Lung (tissue), 12 donors: ENCODE measurements around the gene RALGAPA1. TPM values are rescaled to one million over a fixed set of nuclear protein-coding genes. Genes with fewer than 3 reads are reported as not detected.
"Not testable (repeated sequence)": the region's sequence is repeated elsewhere in the genome, so short reads cannot be mapped to it uniquely, and the experiment has no call there.

Experiments
- ATAC-seq: fragments of 200-7000 bp; cut with Tn5 transposase; one replicate; pipeline ENCODE4 v1.9.1; 2020; ENCODE audit warnings: moderate number of reproducible peaks; ENCODE audit not compliant: insufficient read depth, low FRiP score
- DNase-seq, 3 donors: peaks; one replicate each; pipeline ENCODE4 v3.0.0-alpha.2; 2013 to 2017
- H3K27ac ChIP-seq, 2 donors: one replicate each; pipeline ENCODE4 v1.5.1; 2013; ENCODE audit warnings: mild to moderate bottlenecking in 2 of 2, moderate library complexity in 2 of 2, control low read depth in 1 of 2, inconsistent platforms in 1 of 2, low read depth in 1 of 2, low read length in 1 of 2
- H3K27me3 ChIP-seq, 3 donors: one replicate each; pipeline ENCODE4 v1.5.1; 2013; ENCODE audit warnings: low read length in 2 of 3; ENCODE audit not compliant: control insufficient read depth in 3 of 3, insufficient read depth in 3 of 3
- H3K36me3 ChIP-seq, 4 donors: one replicate each; pipeline ENCODE4 v1.5.1; 2013; ENCODE audit warnings: low read length in 4 of 4, mild to moderate bottlenecking in 1 of 4, moderate library complexity in 1 of 4; ENCODE audit not compliant: control insufficient read depth in 4 of 4, insufficient read depth in 4 of 4
- H3K4me1 ChIP-seq, 5 donors: one replicate each; pipeline ENCODE4 v1.5.1; 2013; ENCODE audit warnings: low read length in 5 of 5, mild to moderate bottlenecking in 2 of 5, moderate library complexity in 1 of 5; ENCODE audit not compliant: control insufficient read depth in 5 of 5, insufficient read depth in 5 of 5
- H3K4me3 ChIP-seq: one replicate; pipeline ENCODE4 v1.5.1; 2013; ENCODE audit warnings: mild to moderate bottlenecking, control low read depth, moderate library complexity
- H3K9ac ChIP-seq, 2 donors: one replicate each; pipeline ENCODE4 v1.5.1; 2013; ENCODE audit warnings: low read length in 2 of 2, control low read depth in 1 of 2; ENCODE audit not compliant: insufficient read depth in 1 of 2
- H3K9me3 ChIP-seq, 4 donors: one replicate each; pipeline ENCODE4 v1.5.1; 2013; ENCODE audit warnings: low read length in 3 of 4, mild to moderate bottlenecking in 1 of 4, moderate library complexity in 1 of 4; ENCODE audit not compliant: control insufficient read depth in 4 of 4, insufficient read depth in 3 of 4
- CTCF ChIP-seq: IDR thresholded peaks from 2 replicates; pipeline ENCODE4 v1.5.1; 2012; ENCODE audit warnings: mild to moderate bottlenecking; ENCODE audit errors: control extremely low read depth, extremely low read depth
- WGBS, 2 donors: extraction: QIAGEN DNeasy Blood & Tissue Kit; methylation state at CpG; one replicate each; pipeline ENCODE4 v1.1.7; 2013; 5-methylcytosine and 5-hydroxymethylcytosine counted together
- polyA plus RNA-seq, 2 donors: library from polyadenylated mRNA; stranded (reverse); fragments of 200-250 nt; gene quantifications; one replicate each; pipeline ENCODE4 v1.2.1, GENCODE V29; 2013
- total RNA-seq, 2 donors: library from RNA; depleted of rRNA in 1 of 2; stranded (reverse); fragments of >200 nt in 1 of 2; gene quantifications; one replicate each; pipeline ENCODE4 v1.2.1, GENCODE V29; 2014 to 2021
- donor health status: control.
- donor health status: control.
- donor health status: Bipolar disorder and iron deficiency.
- donor health status: healthy.
- donor health status: DM: yes; HTN: yes; CAD: no.

Gene RALGAPA1
- total and polyA plus RNA-seq, 4 donors = 9.4 to 188 (median 44.9) TPM

- DNase-seq (no peak), ATAC-seq (no peak)
- 98 to 100% methylated on average over 3 of the region's 3 CpGs for WGBS, 2 donors
- H3K27ac ChIP-seq = no peak overlapping the region
- peaks cover 0 to 4% (median 0%) of the 10 kb centered on the region in 4 donors for H3K9me3 ChIP-seq
- H3K9ac ChIP-seq = no peak overlapping the region
- peaks cover 0 to 2% (median 0%) of the 10 kb centered on the region in 4 donors for H3K36me3 ChIP-seq
- no peaks in the 10 kb centered on the region for H3K4me1 ChIP-seq
- H3K4me3 ChIP-seq = no peak overlapping the region
- no peaks in the 10 kb centered on the region for H3K27me3 ChIP-seq
- TF ChIP-seq CTCF = no peak
These were observed 191.6 kb downstream of the RALGAPA1 start for GRCh38 chr14:35617500-35617899.

DNA sequence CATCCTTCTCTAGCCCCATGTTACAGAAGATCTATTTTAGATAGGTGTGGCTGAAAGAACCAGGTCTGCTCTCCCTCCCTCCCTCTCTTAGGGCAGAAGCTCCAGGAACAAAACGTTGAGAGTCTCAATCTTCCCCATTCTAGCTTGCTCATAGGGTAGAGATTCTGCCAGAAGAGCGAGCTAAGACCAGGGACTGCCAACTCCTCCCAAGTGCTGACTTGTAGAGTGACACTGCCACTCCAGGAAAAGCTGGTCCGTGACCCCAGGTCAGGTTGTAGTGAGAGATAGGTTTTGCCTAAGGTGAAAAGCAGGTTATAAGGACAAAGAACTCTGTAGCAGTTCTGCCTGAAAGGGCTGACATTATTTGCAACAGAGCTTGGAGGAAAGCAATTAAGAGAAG lies 201.7 kb downstream of the RALGAPA1 start:
- no peak overlapping the region for H3K9ac ChIP-seq
- peaks cover 2 to 16% (median 7%) of the 10 kb centered on the region in 4 donors for H3K36me3 ChIP-seq
- no peak overlapping the region for H3K4me3 ChIP-seq
- H3K9me3 ChIP-seq = no peaks in the 10 kb centered on the region
- 79 to 86% methylated on average over 3 of the region's 3 CpGs for WGBS, 2 donors
- H3K4me1 ChIP-seq = peaks cover 0 to 3% (median 0%) of the 10 kb centered on the region in 5 donors
- DNase-seq = no peak
- TF ChIP-seq CTCF = no peak
- ATAC-seq = no peak
- H3K27me3 ChIP-seq = no peaks in the 10 kb centered on the region
- no peak overlapping the region for H3K27ac ChIP-seq

DNA sequence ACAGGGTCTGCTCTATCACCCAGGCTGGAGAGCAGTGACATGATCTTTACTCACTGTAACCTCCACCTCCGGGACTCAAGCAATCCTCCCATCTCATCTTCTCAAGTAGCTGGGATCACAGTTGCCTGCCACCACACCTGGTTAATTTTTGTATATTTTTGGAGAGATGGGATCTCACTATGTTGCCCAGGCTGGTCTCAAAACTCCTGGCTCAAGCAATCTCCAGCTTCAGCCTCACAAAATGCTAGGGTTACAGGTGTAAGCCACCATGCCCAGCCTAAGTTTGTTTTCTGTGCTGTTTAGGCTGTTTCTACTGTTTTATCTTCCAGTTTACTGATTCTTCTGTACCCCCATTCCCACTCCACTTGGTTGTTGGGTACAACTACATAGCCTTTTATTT lies 208.8 kb downstream of the RALGAPA1 start:
- Histone ChIP-seq H3K27ac (no peak overlapping the region), H3K9me3 (no peaks in the 10 kb centered on the region), H3K4me1 (no peaks in the 10 kb centered on the region), H3K4me3 (no peak overlapping the region), H3K9ac (no peak overlapping the region), H3K27me3 (no peaks in the 10 kb centered on the region), H3K36me3 (peaks cover 8 to 29% (median 15%) of the 10 kb centered on the region in 4 donors)
- no peak for ATAC-seq
- TF ChIP-seq CTCF = no peak
- 99 to 100% methylated on average over 1 of the region's 1 CpG for whole genome bisulfite sequencing, 2 donors
- no peak for DNase-seq

- Histone ChIP-seq H3K4me1 (no peaks in the 10 kb centered on the region), H3K27me3 (no peaks in the 10 kb centered on the region), H3K27ac (no peak overlapping the region), H3K9ac (no peak overlapping the region), H3K9me3 (peaks cover 0 to 2% (median 0%) of the 10 kb centered on the region in 4 donors), H3K36me3 (peaks cover 3 to 19% (median 6%) of the 10 kb centered on the region in 4 donors), H3K4me3 (no peak overlapping the region)
- no peak for DNase-seq
- 95 to 97% methylated on average over 2 of the region's 2 CpGs for WGBS, 2 donors
- no peak for ATAC-seq
- no peak for TF ChIP-seq CTCF
These were observed 214.5 kb downstream of the RALGAPA1 start for GRCh38 chr14:35594616-35595015.

GRCh38 chr14:35587373-35587772 lies 221.7 kb downstream of the RALGAPA1 start:
- not testable (repeated sequence) for H3K4me3 ChIP-seq, ATAC-seq, H3K27ac ChIP-seq, DNase-seq, H3K4me1 ChIP-seq, H3K9me3 ChIP-seq, H3K27me3 ChIP-seq, H3K9ac ChIP-seq
- peaks cover 0 to 10% (median 3%) of the 10 kb centered on the region in 4 donors for H3K36me3 ChIP-seq
- 95 to 98% methylated on average over 3 of the region's 3 CpGs for WGBS, 2 donors
